ENCODE results near the gene ZSCAN26.

Gene ZSCAN26

GRCh38 chr6:28245206-28245941, 21.6 kb upstream of the ZSCAN26 start:
- no peak for TF ChIP-seq ZNF274 (IDR thresholded peaks at IDR 0.05; ENCODE audit: low read depth, low read length)
- no peak overlapping the region for H3K4me3 ChIP-seq (ENCODE audit: low read length)

- no peak overlapping the region for H3K4me3 ChIP-seq (ENCODE audit: low read length)
- no peak for TF ChIP-seq ZNF274 (IDR thresholded peaks at IDR 0.05; ENCODE audit: low read depth, low read length)
These were observed 18.0 kb upstream of the ZSCAN26 start for GRCh38 chr6:28248916-28249315.

- H3K4me3 ChIP-seq (ENCODE audit: low read length) = peak overlapping the region; percentile 87
- no peak for TF ChIP-seq ZNF274 (IDR thresholded peaks at IDR 0.05; ENCODE audit: low read depth, low read length)
These were observed 16.2 kb upstream of the ZSCAN26 start for GRCh38 chr6:28250747-28251146.

GRCh38 chr6:28251661-28252008, 15.3 kb upstream of the ZSCAN26 start:
- no peak for TF ChIP-seq ZNF274 (IDR thresholded peaks at IDR 0.05; ENCODE audit: low read depth, low read length)
- H3K4me3 ChIP-seq (ENCODE audit: low read length) = peak overlapping the region; percentile 87

GRCh38 chr6:28252009-28252975, 14.7 kb upstream of the ZSCAN26 start, which contains the start of gene ZKSCAN4:
Gene ZKSCAN4, minus strand, starts transcription at chr6:28252269. Its CDS starts 289 bp downstream, at chr6:28251980.
- peak within 1 kb of the TSS; percentile 87 for H3K4me3 ChIP-seq (ENCODE audit: low read length)
- TF ChIP-seq ZNF274 (IDR thresholded peaks at IDR 0.05; ENCODE audit: low read depth, low read length) = no peak

- no peak for TF ChIP-seq ZNF274 (IDR thresholded peaks at IDR 0.05; ENCODE audit: low read depth, low read length)
- no peak overlapping the region for H3K4me3 ChIP-seq (ENCODE audit: low read length)
These were observed 12.8 kb upstream of the ZSCAN26 start for GRCh38 chr6:28254121-28254519.

GRCh38 chr6:28257042-28257441, 9.9 kb upstream of the ZSCAN26 start:
- no peak for TF ChIP-seq ZNF274 (IDR thresholded peaks at IDR 0.05; ENCODE audit: low read depth, low read length)
- H3K4me3 ChIP-seq (ENCODE audit: low read length) = no peak overlapping the region

GRCh38 chr6:28258877-28259777, 7.8 kb upstream of the ZSCAN26 start, which contains the start of gene NKAPL:
Gene NKAPL, plus strand, starts transcription at chr6:28259297. Its CDS starts 75 bp downstream, at chr6:28259372.
- peak within 1 kb of the TSS; percentile 14; the same call in 1 of the 2 replicates for H3K4me3 ChIP-seq (ENCODE audit: low read length)
- no peak for TF ChIP-seq ZNF274 (IDR thresholded peaks at IDR 0.05; ENCODE audit: low read depth, low read length)

GRCh38 chr6:28263922-28264321, 3.0 kb upstream of the ZSCAN26 start:
- TF ChIP-seq ZNF274 (IDR thresholded peaks at IDR 0.05; ENCODE audit: low read depth, low read length) = no peak
- no peak overlapping the region for H3K4me3 ChIP-seq (ENCODE audit: low read length)

GRCh38 chr6:28264834-28265401, 2.0 kb upstream of the ZSCAN26 start:
- no peak for TF ChIP-seq ZNF274 (IDR thresholded peaks at IDR 0.05; ENCODE audit: low read depth, low read length)
- no peak overlapping the region for H3K4me3 ChIP-seq (ENCODE audit: low read length)

- no peak for TF ChIP-seq ZNF274 (IDR thresholded peaks at IDR 0.05; ENCODE audit: low read depth, low read length)
These were observed 381 bp upstream of the ZSCAN26 start for GRCh38 chr6:28266563-28266961.

GRCh38 chr6:28267695-28268059, 734 bp downstream of the ZSCAN26 start:
- H3K4me3 ChIP-seq (ENCODE audit: low read length) = peak overlapping the region; percentile 76
- no peak for TF ChIP-seq ZNF274 (IDR thresholded peaks at IDR 0.05; ENCODE audit: low read depth, low read length)

More at GRCh38 chr6:28266563-28266961, 381 bp upstream of the ZSCAN26 start:
- H3K4me3 ChIP-seq (ENCODE audit: low read length) = peak overlapping the region; percentile 76

GRCh38 chr6:28269492-28269891, 2.5 kb downstream of the ZSCAN26 start:
- no peak overlapping the region for H3K4me3 ChIP-seq (ENCODE audit: low read length)
- TF ChIP-seq ZNF274 (IDR thresholded peaks at IDR 0.05; ENCODE audit: low read depth, low read length) = no peak

All from GM08714 (cell line).